ENCODE data around the gene RPL7A.
"Not testable (repeated sequence)": the region's sequence is repeated elsewhere in the genome, so short reads cannot be mapped to it uniquely, and the experiment has no call there.

Gene RPL7A

DNA sequence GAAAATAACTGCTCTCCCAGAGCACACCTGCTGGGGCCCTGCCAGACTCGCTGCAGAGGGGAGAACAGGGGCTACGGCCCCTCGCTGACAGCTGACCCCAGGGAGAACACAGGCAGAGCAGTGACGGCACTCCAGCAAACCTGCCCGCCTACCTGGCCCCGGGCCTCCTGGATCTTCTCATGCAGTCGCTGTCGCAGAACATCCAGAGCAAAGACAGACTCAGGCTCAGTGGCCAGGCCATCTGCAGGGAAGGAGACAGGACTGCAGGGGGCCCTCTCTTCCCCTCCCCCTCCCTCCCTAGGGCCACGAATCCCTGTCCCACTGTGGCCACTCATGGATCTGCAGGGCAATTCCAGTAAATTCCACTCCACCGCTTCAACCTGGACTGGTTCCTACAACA lies 14.5 kb upstream of the RPL7A start:
- Histone ChIP-seq H3K4me1 (peaks cover 10% of the 10 kb centered on the region), H3K27me3 (ENCODE audit: low read depth) (no peaks in the 10 kb centered on the region), H3K4me3 (no peak overlapping the region), H3K9me3 (no peaks in the 10 kb centered on the region), H3K36me3 (replicated peaks) (peaks cover 47% of the 10 kb centered on the region)
- peak in 1 of 2 experiments; percentile 12 for DNase-seq (ENCODE audit: low spot score in 2 of 2)
- in situ Hi-C loops (cut with MboI; ENCODE audit: low sequenced_read_pairs): no loop called here

DNA sequence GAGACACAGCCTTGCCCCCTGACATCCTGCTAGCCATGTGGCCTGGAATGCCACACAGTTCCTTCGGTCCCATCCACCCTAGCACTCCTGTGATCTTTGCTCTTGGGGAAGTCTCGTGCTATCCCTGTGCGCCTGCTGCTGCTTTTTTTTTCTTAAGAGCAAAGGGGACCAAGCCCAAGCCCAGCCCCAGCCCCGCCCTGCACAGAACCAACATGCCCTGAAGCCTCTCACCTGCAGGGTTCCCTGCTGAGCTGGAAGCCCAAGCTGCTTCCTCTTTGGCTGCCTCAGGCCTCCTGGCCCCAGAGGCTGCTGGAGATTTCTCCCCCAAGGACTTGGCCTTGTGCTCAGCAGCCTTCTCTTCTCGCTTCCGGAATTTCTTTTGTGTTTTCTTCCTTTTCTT lies 13.9 kb upstream of the RPL7A start:
- Histone ChIP-seq H3K4me3 (peak overlapping the region; percentile 99; the same call in 1 of the 2 replicates), H3K4me1 (peaks cover 10% of the 10 kb centered on the region), H3K9me3 (no peaks in the 10 kb centered on the region), H3K36me3 (replicated peaks) (peaks cover 47% of the 10 kb centered on the region), H3K27me3 (ENCODE audit: low read depth) (no peaks in the 10 kb centered on the region)
- DNase-seq (ENCODE audit: low spot score in 2 of 2): peak in 1 of 2 experiments; percentile 6
- in situ Hi-C loops (cut with MboI; ENCODE audit: low sequenced_read_pairs): no loop called here

- DNase-seq (ENCODE audit: low spot score in 2 of 2): peak in 1 of 2 experiments; percentile 5
- H3K27me3 ChIP-seq (ENCODE audit: low read depth); H3K9me3 ChIP-seq; in situ Hi-C loops (cut with MboI; ENCODE audit: low sequenced_read_pairs): not testable (repeated sequence)
- peaks cover 49% of the 10 kb centered on the region for H3K36me3 ChIP-seq (replicated peaks)
- peak overlapping the region; percentile 99 for H3K4me3 ChIP-seq
- peaks cover 10% of the 10 kb centered on the region for H3K4me1 ChIP-seq
These were observed 13.1 kb upstream of the RPL7A start for GRCh38 chr9:133334888-133335287.

DNA sequence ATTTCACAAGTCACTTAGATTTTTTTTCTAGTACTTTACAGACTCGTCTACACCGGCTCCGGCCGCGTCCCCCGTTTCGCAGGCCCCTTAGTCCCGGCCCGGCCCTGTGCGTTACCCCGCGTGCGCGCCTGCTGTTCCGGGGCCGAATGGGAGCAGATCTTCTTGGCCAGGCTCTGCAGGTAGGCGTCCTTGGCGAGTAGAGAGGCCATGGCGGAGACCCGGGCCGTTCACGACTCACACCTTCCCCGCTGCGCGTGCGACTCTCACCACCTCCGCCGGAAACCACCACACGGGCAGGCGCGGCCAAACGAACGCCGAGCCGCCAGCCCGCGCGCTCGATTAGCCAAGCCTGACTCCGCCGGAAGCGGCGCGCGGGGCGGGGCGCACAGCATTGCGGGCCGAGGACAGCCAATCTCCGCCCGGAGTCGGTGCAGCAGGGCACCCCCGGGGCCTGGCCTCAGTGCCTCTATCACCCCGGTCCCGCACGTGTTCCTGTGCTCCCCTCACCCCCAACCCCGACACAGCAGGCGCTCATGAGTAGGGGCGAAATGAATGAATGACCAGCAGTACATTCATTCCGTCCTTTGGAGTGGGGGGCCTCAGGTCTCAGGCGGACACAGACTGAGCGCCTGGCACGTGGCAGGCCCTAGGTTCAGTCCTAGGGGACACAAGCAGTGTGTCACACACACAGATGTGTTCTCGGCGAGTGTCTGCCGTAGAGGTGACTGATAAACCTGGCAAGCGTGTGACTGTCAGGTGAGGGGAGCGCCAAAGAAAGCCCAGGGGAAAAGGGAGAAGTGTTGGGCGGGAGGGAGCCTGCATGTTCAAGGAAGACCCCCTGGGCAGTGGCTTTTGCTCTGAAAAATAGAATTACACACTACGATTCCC lies 11.8 kb upstream of the RPL7A start, which contains the start of gene SURF6:
Gene SURF6 (minus strand): TSS at position 265 of the 888 bp plus-strand sequence. CDS start 56 bp downstream, at position 209.
- peaks cover 10% of the 10 kb centered on the region for H3K4me1 ChIP-seq
- H3K36me3 ChIP-seq (replicated peaks): peaks cover 53% of the 10 kb centered on the region
- peak within 1 kb of the TSS; percentile 99 for H3K4me3 ChIP-seq
- H3K27me3 ChIP-seq (ENCODE audit: low read depth): no peaks in the 10 kb centered on the region
- DNase-seq (ENCODE audit: low spot score in 2 of 2): peak; percentile 79 to 94
- H3K9me3 ChIP-seq: no peaks in the 10 kb centered on the region
- in situ Hi-C loops (cut with MboI; ENCODE audit: low sequenced_read_pairs): no loop called here

DNA sequence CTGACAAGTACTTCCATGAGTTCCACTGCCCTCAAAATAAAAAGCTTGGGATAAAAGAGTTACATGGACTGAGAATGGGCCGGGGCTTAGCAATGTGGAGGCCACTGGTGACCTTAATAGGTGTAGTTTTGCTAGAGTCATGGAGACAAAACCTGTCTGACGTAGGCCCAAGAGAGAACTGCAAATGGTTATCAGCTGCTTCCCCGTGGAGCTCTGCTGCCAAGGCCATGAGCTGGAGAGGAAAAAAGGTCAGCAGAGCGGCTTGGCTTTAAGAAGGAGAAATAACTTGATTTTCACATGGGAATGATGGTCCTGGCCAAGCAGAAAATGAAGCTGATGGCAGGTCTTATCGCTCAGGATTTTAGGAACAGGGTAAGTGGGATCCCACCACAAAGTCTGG lies 8.4 kb upstream of the RPL7A start:
- Histone ChIP-seq H3K4me1 (peaks cover 8% of the 10 kb centered on the region), H3K4me3 (no peak overlapping the region), H3K27me3 (ENCODE audit: low read depth) (no peaks in the 10 kb centered on the region), H3K9me3 (no peaks in the 10 kb centered on the region), H3K36me3 (replicated peaks) (peaks cover 51% of the 10 kb centered on the region)
- in situ Hi-C loops (cut with MboI; ENCODE audit: low sequenced_read_pairs): loop anchor here (10.0 kb wide), 1 partner anchor 145 kb away; no protein-coding TSS in a partner anchor
- DNase-seq (ENCODE audit: low spot score in 2 of 2): no peak

DNA sequence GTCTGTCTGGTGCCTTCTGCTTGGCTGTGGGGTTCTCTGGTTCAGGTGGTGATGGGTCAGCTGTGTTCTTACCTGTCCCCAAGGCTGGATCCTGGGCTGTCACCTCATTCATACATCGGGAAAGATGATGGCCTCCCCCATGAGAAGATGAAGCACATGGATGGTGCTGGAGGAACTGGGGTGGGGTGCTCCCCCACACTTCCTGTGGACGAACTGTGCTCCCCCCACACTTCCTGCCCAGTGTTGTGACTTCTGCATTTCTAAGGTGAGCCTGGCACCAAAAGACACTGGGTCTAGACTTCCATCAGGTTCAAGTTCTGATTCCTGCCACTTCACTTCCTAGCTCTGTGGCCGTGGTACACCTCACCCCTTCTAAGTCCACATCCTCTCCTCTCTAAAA lies 7.8 kb upstream of the RPL7A start:
- DNase-seq (ENCODE audit: low spot score in 2 of 2): no peak
- no peaks in the 10 kb centered on the region for H3K9me3 ChIP-seq
- peaks cover 6% of the 10 kb centered on the region for H3K4me1 ChIP-seq
- H3K27me3 ChIP-seq (ENCODE audit: low read depth): no peaks in the 10 kb centered on the region
- in situ Hi-C loops (cut with MboI; ENCODE audit: low sequenced_read_pairs): loop anchor here (10.0 kb wide), 1 partner anchor 145 kb away; no protein-coding TSS in a partner anchor
- H3K36me3 ChIP-seq (replicated peaks): peaks cover 54% of the 10 kb centered on the region
- H3K4me3 ChIP-seq: no peak overlapping the region

DNA sequence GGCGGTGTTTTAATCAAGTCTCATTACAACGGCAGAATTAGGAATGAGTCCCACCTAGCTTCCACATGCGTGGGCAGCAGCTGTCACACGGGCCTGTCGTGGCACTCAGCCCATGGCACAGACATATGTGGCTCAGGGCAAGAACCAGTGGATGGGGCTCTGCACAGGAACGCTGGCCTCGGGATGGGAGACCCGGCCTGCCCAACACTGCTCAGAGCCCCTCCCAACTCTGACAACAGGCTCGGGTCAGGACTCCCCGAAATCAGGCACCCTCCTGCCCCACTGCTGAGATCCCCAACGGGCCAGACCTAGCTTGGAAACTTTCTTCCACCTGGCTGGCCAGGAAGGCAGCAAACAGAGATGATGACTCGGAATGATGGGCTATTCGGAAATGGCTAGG lies 7.1 kb upstream of the RPL7A start:
- Histone ChIP-seq H3K4me3 (no peak overlapping the region), H3K27me3 (ENCODE audit: low read depth) (no peaks in the 10 kb centered on the region), H3K4me1 (peaks cover 6% of the 10 kb centered on the region), H3K36me3 (replicated peaks) (peaks cover 58% of the 10 kb centered on the region), H3K9me3 (no peaks in the 10 kb centered on the region)
- no peak for DNase-seq (ENCODE audit: low spot score in 2 of 2)
- in situ Hi-C loops (cut with MboI; ENCODE audit: low sequenced_read_pairs): loop anchor here (10.0 kb wide), 1 partner anchor 144 kb away; no protein-coding TSS in a partner anchor

DNA sequence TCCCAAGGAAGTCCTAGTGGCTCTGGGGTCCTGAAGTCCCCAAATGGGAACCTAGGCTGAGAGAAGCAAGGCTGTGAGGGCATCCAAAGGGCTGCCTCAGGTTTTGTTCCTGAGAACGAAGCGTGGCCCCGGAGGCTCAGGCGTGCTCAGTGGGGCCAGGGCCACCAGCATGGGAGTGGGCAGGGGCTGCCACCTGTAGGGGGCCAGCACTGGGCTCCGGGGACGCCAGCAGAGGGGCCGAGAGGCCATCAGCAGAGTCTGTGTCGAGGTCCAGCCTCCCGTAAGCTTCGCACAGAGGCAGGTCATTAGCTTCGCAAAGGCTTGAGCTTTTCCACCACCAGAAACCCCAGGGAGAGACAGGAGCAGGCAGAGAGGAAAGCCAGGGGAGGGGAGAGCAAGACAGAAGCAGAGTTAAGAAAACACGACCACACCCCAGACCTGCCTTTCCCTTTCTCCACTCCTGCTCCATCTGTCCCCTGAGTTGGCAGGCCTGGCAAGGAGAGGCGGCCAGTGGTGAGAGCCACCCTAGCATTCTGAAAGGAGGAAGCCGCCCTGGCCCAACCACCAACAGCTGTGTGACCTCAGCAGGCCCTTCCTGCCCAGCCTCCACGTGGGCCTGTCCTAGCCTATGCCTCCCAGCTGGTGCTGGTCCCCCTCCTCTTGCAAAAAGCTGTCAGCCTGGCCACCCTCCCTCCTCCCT lies 6.5 kb upstream of the RPL7A start:
- peaks cover 60% of the 10 kb centered on the region for H3K36me3 ChIP-seq (replicated peaks)
- no peaks in the 10 kb centered on the region for H3K27me3 ChIP-seq (ENCODE audit: low read depth)
- H3K4me3 ChIP-seq: no peak overlapping the region
- DNase-seq (ENCODE audit: low spot score in 2 of 2): no peak
- peaks cover 3% of the 10 kb centered on the region for H3K4me1 ChIP-seq
- H3K9me3 ChIP-seq: no peaks in the 10 kb centered on the region
- in situ Hi-C loops (cut with MboI; ENCODE audit: low sequenced_read_pairs): loop anchor here (10.0 kb wide), 1 partner anchor 143 kb away; no protein-coding TSS in a partner anchor

DNA sequence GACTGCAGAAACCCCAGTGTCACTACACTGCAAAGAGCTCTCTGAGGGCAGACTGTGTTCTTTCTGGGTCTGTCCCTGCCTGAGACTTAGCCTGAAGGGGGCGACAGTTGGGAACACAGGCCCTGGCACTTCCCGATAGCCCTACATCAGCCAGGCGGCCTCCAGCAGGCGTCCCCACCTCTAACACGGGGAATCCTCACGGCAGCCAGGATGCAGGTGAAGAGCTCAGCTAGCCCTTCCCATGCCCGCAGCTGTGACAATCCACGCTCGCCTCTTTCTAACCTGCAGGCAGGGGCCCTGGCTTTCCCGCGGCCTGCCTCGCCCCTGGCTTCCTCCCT lies 6.0 kb upstream of the RPL7A start:
- peak in 1 of 2 experiments; percentile 44 for DNase-seq (ENCODE audit: low spot score in 2 of 2)
- Histone ChIP-seq H3K27me3 (ENCODE audit: low read depth) (no peaks in the 10 kb centered on the region), H3K36me3 (replicated peaks) (peaks cover 60% of the 10 kb centered on the region), H3K4me3 (no peak overlapping the region), H3K9me3 (no peaks in the 10 kb centered on the region), H3K4me1 (no peaks in the 10 kb centered on the region; the same call in none of the 2 replicates)
- in situ Hi-C loops (cut with MboI; ENCODE audit: low sequenced_read_pairs): loop anchor here (10.0 kb wide), 1 partner anchor 143 kb away; no protein-coding TSS in a partner anchor

DNA sequence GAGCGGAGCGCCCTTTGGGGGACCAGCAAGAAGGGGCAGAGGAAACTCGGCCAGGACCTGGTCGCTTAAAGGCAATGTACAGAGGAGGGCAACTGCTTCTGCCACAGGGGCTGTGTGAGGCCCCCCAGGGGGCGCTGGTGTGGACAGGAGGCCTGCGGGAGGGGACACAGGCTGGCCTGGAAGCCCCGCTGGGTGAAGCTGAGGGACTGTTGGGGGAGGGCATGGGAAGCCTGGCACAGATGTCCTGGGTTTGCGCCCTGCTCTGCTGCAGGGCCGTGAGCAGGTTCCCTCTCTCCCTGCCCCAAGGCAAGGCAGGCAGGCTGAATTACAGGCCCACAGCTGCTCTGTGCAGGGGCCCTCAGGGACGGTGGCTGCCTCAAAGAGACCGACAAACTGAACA lies 5.4 kb upstream of the RPL7A start:
- no peaks in the 10 kb centered on the region; the same call in none of the 2 replicates for H3K4me1 ChIP-seq
- DNase-seq (ENCODE audit: low spot score in 2 of 2): no peak
- no peak overlapping the region for H3K4me3 ChIP-seq
- no peaks in the 10 kb centered on the region for H3K27me3 ChIP-seq (ENCODE audit: low read depth)
- no peaks in the 10 kb centered on the region for H3K9me3 ChIP-seq
- H3K36me3 ChIP-seq (replicated peaks): peaks cover 60% of the 10 kb centered on the region
- in situ Hi-C loops (cut with MboI; ENCODE audit: low sequenced_read_pairs): loop anchor here (10.0 kb wide), 1 partner anchor 142 kb away; no protein-coding TSS in a partner anchor

DNA sequence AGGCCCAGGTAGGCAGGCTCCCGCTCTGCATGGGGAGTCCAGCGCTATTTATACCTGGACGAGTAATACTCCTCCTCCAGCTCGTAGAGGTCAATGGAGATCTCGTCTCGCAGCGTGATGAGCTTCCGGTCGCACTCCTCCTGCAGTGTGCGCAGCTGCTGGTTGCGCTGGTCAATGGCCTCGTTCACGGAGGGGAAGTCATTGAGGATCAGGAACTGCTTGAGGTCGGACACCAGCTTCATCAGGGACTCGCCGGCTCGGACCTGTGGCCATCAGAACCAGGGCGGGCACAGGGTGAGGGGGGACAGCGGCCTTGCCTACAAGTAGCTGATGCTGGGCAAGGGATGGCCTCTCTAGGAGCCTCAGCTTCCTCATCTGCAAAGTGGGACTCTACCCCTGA lies 3.9 kb upstream of the RPL7A start:
- DNase-seq (ENCODE audit: low spot score in 2 of 2): no peak
- H3K4me3 ChIP-seq: no peak overlapping the region
- peaks cover under 1% of the 10 kb centered on the region for H3K4me1 ChIP-seq
- H3K9me3 ChIP-seq: no peaks in the 10 kb centered on the region
- in situ Hi-C loops (cut with MboI; ENCODE audit: low sequenced_read_pairs): loop anchor here (10.0 kb wide), 1 partner anchor 141 kb away; no protein-coding TSS in a partner anchor
- H3K36me3 ChIP-seq (replicated peaks): peaks cover 70% of the 10 kb centered on the region
- H3K27me3 ChIP-seq (ENCODE audit: low read depth): no peaks in the 10 kb centered on the region

GRCh38 chr9:133344979-133345378 lies 3.0 kb upstream of the RPL7A start:
- in situ Hi-C loops (cut with MboI; ENCODE audit: low sequenced_read_pairs): loop anchor here (10.0 kb wide), 1 partner anchor 140 kb away; no protein-coding TSS in a partner anchor
- Histone ChIP-seq H3K27me3 (ENCODE audit: low read depth) (no peaks in the 10 kb centered on the region), H3K36me3 (replicated peaks) (peaks cover 76% of the 10 kb centered on the region), H3K4me1 (peaks cover 9% of the 10 kb centered on the region), H3K9me3 (no peaks in the 10 kb centered on the region), H3K4me3 (no peak overlapping the region)
- DNase-seq (ENCODE audit: low spot score in 2 of 2): no peak

- in situ Hi-C loops (cut with MboI; ENCODE audit: low sequenced_read_pairs): loop anchor here (10.0 kb wide), 1 partner anchor 139 kb away; no protein-coding TSS in a partner anchor
- peaks cover 78% of the 10 kb centered on the region for H3K36me3 ChIP-seq (replicated peaks)
- no peak for DNase-seq (ENCODE audit: low spot score in 2 of 2)
These were observed 2.4 kb upstream of the RPL7A start for GRCh38 chr9:133345596-133345995.

More at GRCh38 chr9:133345596-133345995, 2.4 kb upstream of the RPL7A start:
- no peaks in the 10 kb centered on the region for H3K27me3 ChIP-seq (ENCODE audit: low read depth)
- H3K9me3 ChIP-seq: no peaks in the 10 kb centered on the region
- no peak overlapping the region for H3K4me3 ChIP-seq
- peaks cover 12% of the 10 kb centered on the region for H3K4me1 ChIP-seq

All from HAP-1 (cell line).